ENCODE measurements around the gene C12orf43. TPM values are rescaled to one million over a fixed set of nuclear protein-coding genes. Genes with fewer than 3 reads are reported as not detected.

C12orf43 gene
- polyA plus RNA-seq, 1 donor (not counting 4 experiments of a cell fraction or from before 2014, with no cell fraction given): 12.8 TPM

GRCh38 chr12:120998435-120998834 lies 17.9 kb downstream of the C12orf43 start:
- no peak overlapping the region for H3K4me2 ChIP-seq (ENCODE audit: control insufficient read depth, extremely low read depth, insufficient read depth, low read depth, low read length)
- no peak for DNase-seq (ENCODE audit: low read depth, low spot score)
- no peaks in the 10 kb centered on the region for H3K9me3 ChIP-seq (ENCODE audit: control insufficient read depth, low read depth, low read length)
- H3K9ac ChIP-seq (ENCODE audit: control insufficient read depth, extremely low read depth, insufficient read depth, low read length): no peak overlapping the region
- H3K79me2 ChIP-seq (ENCODE audit: control insufficient read depth, insufficient read depth, low read length): no peaks in the 10 kb centered on the region
- no peak overlapping the region for H3K4me3 ChIP-seq (ENCODE audit: control insufficient read depth in 2 of 3, extremely low read depth in 1 of 3, insufficient read depth in 2 of 3, low read depth in 1 of 3, low read length in 3 of 3)
- H2AFZ ChIP-seq (ENCODE audit: control insufficient read depth, low read length): no peak overlapping the region
- TF ChIP-seq EZH2 (IDR thresholded peaks at IDR 0.05; ENCODE audit: low read length) (no peak), CTCF (optimal IDR thresholded peaks at IDR 0.05 in 1 of 3, IDR thresholded peaks at IDR 0.05 in 1 of 3, conservative IDR thresholded peaks at IDR 0.05 in 1 of 3; ENCODE audit: extremely low read depth in 1 of 3, insufficient read depth in 2 of 3, low read length in 3 of 3) (no peak)
- no peaks in the 10 kb centered on the region for H3K9me1 ChIP-seq (ENCODE audit: control insufficient read depth, extremely low read depth, insufficient read depth, low read length)
- H4K20me1 ChIP-seq (ENCODE audit: control insufficient read depth, extremely low read depth, insufficient read depth, low read length): no peaks in the 10 kb centered on the region
- H3K36me3 ChIP-seq (ENCODE audit: control insufficient read depth in 2 of 2, extremely low read depth in 1 of 2, insufficient read depth in 2 of 2, low read length in 2 of 2): peaks cover 0 to 7% of the 10 kb centered on the region in 2 experiments
- no peak for FAIRE-seq
- no peak overlapping the region for H3K27ac ChIP-seq (ENCODE audit: control insufficient read depth, insufficient read depth, low read length)
- no peaks in the 10 kb centered on the region for H3K4me1 ChIP-seq (ENCODE audit: control insufficient read depth, extremely low read depth, insufficient read depth, low read length)
- peaks cover 7% of the 10 kb centered on the region for H3K27me3 ChIP-seq (ENCODE audit: control insufficient read depth, extremely low read depth, insufficient read depth, low read length)
- dilution Hi-C loops (cut with MboI; ENCODE audit: extremely low pct_ligation_motif_present, low sequenced_read_pairs): no loop called here

GRCh38 chr12:120997448-120997847 lies 18.8 kb downstream of the C12orf43 start:
- H3K27ac ChIP-seq (ENCODE audit: control insufficient read depth, insufficient read depth, low read length): no peak overlapping the region
- H3K79me2 ChIP-seq (ENCODE audit: control insufficient read depth, insufficient read depth, low read length): no peaks in the 10 kb centered on the region

More at GRCh38 chr12:120997448-120997847, 18.8 kb downstream of the C12orf43 start:
- FAIRE-seq (no peak), DNase-seq (ENCODE audit: low read depth, low spot score) (no peak)
- Histone ChIP-seq H3K27me3 (ENCODE audit: control insufficient read depth, extremely low read depth, insufficient read depth, low read length) (peaks cover 7% of the 10 kb centered on the region), H3K4me1 (ENCODE audit: control insufficient read depth, extremely low read depth, insufficient read depth, low read length) (no peaks in the 10 kb centered on the region), H3K9me3 (ENCODE audit: control insufficient read depth, low read depth, low read length) (no peaks in the 10 kb centered on the region), H3K4me2 (ENCODE audit: control insufficient read depth, extremely low read depth, insufficient read depth, low read depth, low read length) (no peak overlapping the region), H3K36me3 (ENCODE audit: control insufficient read depth in 2 of 2, extremely low read depth in 1 of 2, insufficient read depth in 2 of 2, low read length in 2 of 2) (peaks cover 0 to 4% of the 10 kb centered on the region in 2 experiments), H3K4me3 (ENCODE audit: control insufficient read depth in 2 of 3, extremely low read depth in 1 of 3, insufficient read depth in 2 of 3, low read depth in 1 of 3, low read length in 3 of 3) (no peak overlapping the region), H3K9ac (ENCODE audit: control insufficient read depth, extremely low read depth, insufficient read depth, low read length) (no peak overlapping the region), H4K20me1 (ENCODE audit: control insufficient read depth, extremely low read depth, insufficient read depth, low read length) (no peaks in the 10 kb centered on the region), H2AFZ (ENCODE audit: control insufficient read depth, low read length) (no peak overlapping the region), H3K9me1 (ENCODE audit: control insufficient read depth, extremely low read depth, insufficient read depth, low read length) (no peaks in the 10 kb centered on the region)
- dilution Hi-C loops (cut with MboI; ENCODE audit: extremely low pct_ligation_motif_present, low sequenced_read_pairs): no loop called here
- TF ChIP-seq CTCF (optimal IDR thresholded peaks at IDR 0.05 in 1 of 3, IDR thresholded peaks at IDR 0.05 in 1 of 3, conservative IDR thresholded peaks at IDR 0.05 in 1 of 3; ENCODE audit: extremely low read depth in 1 of 3, insufficient read depth in 2 of 3, low read length in 3 of 3) (no peak), EZH2 (IDR thresholded peaks at IDR 0.05; ENCODE audit: low read length) (no peak)
